Activated CD4-positive, alpha-beta memory T cell treated with anti-CD3 and anti-CD28 coated beads, Interleukin-2, amount 10 ng/mL, durations not matched to agents 7 days and 5 days (primary cell): ENCODE data around the gene RIMS4. TPM values are rescaled to one million over a fixed set of nuclear protein-coding genes. Genes with fewer than 3 reads are reported as not detected.

Source experiments
- CTCF ChIA-PET: fragments of 350-600 bp; sonication (Branson Sonifier 250); formaldehyde crosslinking; loops from one replicate; lab custom pipeline; 2021; ENCODE audit warnings: antibody characterized with exemption, inconsistent platforms; lab: Charles Lee
- POLR2A ChIA-PET: fragments of 350-600 bp; sonication (Branson Sonifier 250); formaldehyde crosslinking; loops from one replicate; lab custom pipeline; 2021; ENCODE audit warnings: antibody characterized with exemption; lab: Charles Lee
- DNase-seq: peaks from one replicate; pipeline ENCODE4 v3.0.0-alpha.2; 2020
- H3K27ac Mint-ChIP-seq: one replicate; pipeline ENCODE4 v1.8.0; 2021; ENCODE audit warnings: mild to moderate bottlenecking, mixed read lengths
- H3K27me3 Mint-ChIP-seq: one replicate; pipeline ENCODE4 v1.8.0; 2021; ENCODE audit warnings: mixed read lengths
- H3K36me3 Mint-ChIP-seq: one replicate; pipeline ENCODE4 v1.8.0; 2021; ENCODE audit warnings: low read depth, mixed read lengths
- H3K4me1 Mint-ChIP-seq: one replicate; pipeline ENCODE4 v1.8.0; 2021; ENCODE audit warnings: mixed read lengths
- H3K4me3 Mint-ChIP-seq: one replicate; pipeline ENCODE4 v1.8.0; 2021; ENCODE audit warnings: mild to moderate bottlenecking, mixed read lengths
- H3K9me3 Mint-ChIP-seq: one replicate; pipeline ENCODE4 v1.8.0; 2021; ENCODE audit warnings: mixed read lengths
- total RNA-seq, 2 experiments: library from RNA; stranded (reverse); gene quantifications; one replicate each; pipeline ENCODE4 v1.2.3, GENCODE V29; 2021

RIMS4 gene
- total RNA-seq, 2 experiments from 2014 or later, result not detected

- peaks cover 10% of the 10 kb centered on the region for H3K36me3 Mint-ChIP-seq
- peaks cover 2% of the 10 kb centered on the region for H3K27me3 Mint-ChIP-seq
- ChIA-PET CTCF (interaction anchor here (1.6 kb wide), 1 partner anchor 12 kb away, joined by 4 read pairs; no protein-coding TSS in a partner anchor), POLR2A (no interaction called here)
- peak; percentile 37 for DNase-seq
- H3K4me3 Mint-ChIP-seq, result no peak overlapping the region
- H3K4me1 Mint-ChIP-seq, result peaks cover 32% of the 10 kb centered on the region
- peak overlapping the region; percentile 27 for H3K27ac Mint-ChIP-seq
- H3K9me3 Mint-ChIP-seq, result peaks cover 8% of the 10 kb centered on the region
Measured at GRCh38 chr20:44736170-44737021, 74.0 kb downstream of the RIMS4 start.

- peaks cover 10% of the 10 kb centered on the region for H3K36me3 Mint-ChIP-seq
- CTCF ChIA-PET, result no interaction called here
- H3K27ac Mint-ChIP-seq, result no peak overlapping the region
- H3K27me3 Mint-ChIP-seq, result peaks cover 2% of the 10 kb centered on the region
- H3K4me3 Mint-ChIP-seq, result no peak overlapping the region
- H3K4me1 Mint-ChIP-seq, result peaks cover 32% of the 10 kb centered on the region
- DNase-seq, result no peak
- POLR2A ChIA-PET, result no interaction called here
- peaks cover 8% of the 10 kb centered on the region for H3K9me3 Mint-ChIP-seq
Measured at GRCh38 chr20:44735816-44736169, 74.6 kb downstream of the RIMS4 start.

- Mint-ChIP-seq H3K9me3 (peaks cover 8% of the 10 kb centered on the region), H3K4me1 (peaks cover 32% of the 10 kb centered on the region), H3K4me3 (no peak overlapping the region), H3K27me3 (no peaks in the 10 kb centered on the region), H3K27ac (no peak overlapping the region), H3K36me3 (peaks cover 10% of the 10 kb centered on the region)
- POLR2A ChIA-PET, result no interaction called here
- CTCF ChIA-PET, result no interaction called here
- DNase-seq, result no peak
Measured at GRCh38 chr20:44734938-44735337, 75.4 kb downstream of the RIMS4 start.

GRCh38 chr20:44733341-44734069 is 76.8 kb downstream of the RIMS4 start:
- no peak overlapping the region for H3K4me3 Mint-ChIP-seq
- H3K4me1 Mint-ChIP-seq, result peaks cover 29% of the 10 kb centered on the region
- DNase-seq, result peak; percentile 68
- CTCF ChIA-PET, result interaction anchor here (1.0 to 3.8 kb wide), 7 partner anchors 12 to 133 kb away, joined by 3 to 39 read pairs (median 3); partner anchors contain the start of gene KCNK15
- peaks cover 10% of the 10 kb centered on the region for H3K36me3 Mint-ChIP-seq
- H3K27ac Mint-ChIP-seq, result no peak overlapping the region
- no peaks in the 10 kb centered on the region for H3K27me3 Mint-ChIP-seq
- POLR2A ChIA-PET, result no interaction called here
- H3K9me3 Mint-ChIP-seq, result peaks cover 8% of the 10 kb centered on the region

- no peak overlapping the region for H3K27ac Mint-ChIP-seq
- H3K4me1 Mint-ChIP-seq, result peaks cover 23% of the 10 kb centered on the region
- peaks cover 9% of the 10 kb centered on the region for H3K36me3 Mint-ChIP-seq
- ChIA-PET POLR2A (no interaction called here), CTCF (interaction anchor here (1.5 to 3.8 kb wide), 4 partner anchors 14 to 135 kb away, joined by 3 to 39 read pairs (median 5); partner anchors contain the start of gene KCNK15)
- no peak overlapping the region for H3K4me3 Mint-ChIP-seq
- H3K9me3 Mint-ChIP-seq, result peaks cover 6% of the 10 kb centered on the region
- H3K27me3 Mint-ChIP-seq, result peaks cover 1% of the 10 kb centered on the region
- DNase-seq, result no peak
Measured at GRCh38 chr20:44732327-44732726, 78.0 kb downstream of the RIMS4 start.

- Mint-ChIP-seq H3K27me3 (peaks cover 1% of the 10 kb centered on the region), H3K9me3 (peaks cover 1% of the 10 kb centered on the region), H3K27ac (no peak overlapping the region), H3K36me3 (peaks cover 5% of the 10 kb centered on the region), H3K4me1 (peaks cover 19% of the 10 kb centered on the region), H3K4me3 (no peak overlapping the region)
- CTCF ChIA-PET, result interaction anchor here (0.6 to 3.8 kb wide), 3 partner anchors 11 to 47 kb away, joined by 3 to 39 read pairs (median 3); partner anchors contain the start of gene KCNK15
- DNase-seq, result no peak
- POLR2A ChIA-PET, result no interaction called here
Measured at GRCh38 chr20:44731657-44732056, 78.7 kb downstream of the RIMS4 start.

GRCh38 chr20:44730441-44730840 is 79.9 kb downstream of the RIMS4 start:
- POLR2A ChIA-PET, result no interaction called here
- H3K9me3 Mint-ChIP-seq, result no peaks in the 10 kb centered on the region
- no peak overlapping the region for H3K4me3 Mint-ChIP-seq
- CTCF ChIA-PET, result interaction anchor here (3.8 kb wide), 1 partner anchor 46 kb away, joined by 39 read pairs; no protein-coding TSS in a partner anchor
- peaks cover 1% of the 10 kb centered on the region for H3K27me3 Mint-ChIP-seq
- no peaks in the 10 kb centered on the region for H3K36me3 Mint-ChIP-seq
- H3K27ac Mint-ChIP-seq, result no peak overlapping the region
- H3K4me1 Mint-ChIP-seq, result peaks cover 11% of the 10 kb centered on the region
- DNase-seq, result no peak

GRCh38 chr20:44728801-44729443 is 81.4 kb downstream of the RIMS4 start:
- no peak overlapping the region for H3K27ac Mint-ChIP-seq

GRCh38 chr20:44727651-44728050 is 82.7 kb downstream of the RIMS4 start:
- Mint-ChIP-seq H3K27ac (no peak overlapping the region), H3K9me3 (no peaks in the 10 kb centered on the region), H3K36me3 (no peaks in the 10 kb centered on the region), H3K27me3 (peaks cover 1% of the 10 kb centered on the region), H3K4me1 (peaks cover 7% of the 10 kb centered on the region), H3K4me3 (no peak overlapping the region)
- no peak for DNase-seq
- POLR2A ChIA-PET, result no interaction called here
- CTCF ChIA-PET, result no interaction called here

More at GRCh38 chr20:44728801-44729443, 81.4 kb downstream of the RIMS4 start:
- CTCF ChIA-PET, result interaction anchor here (1.0 kb wide), 1 partner anchor 44 kb away, joined by 3 read pairs; no protein-coding TSS in a partner anchor
- H3K4me3 Mint-ChIP-seq, result no peak overlapping the region
- no peak for DNase-seq
- H3K9me3 Mint-ChIP-seq, result no peaks in the 10 kb centered on the region
- H3K27me3 Mint-ChIP-seq, result peaks cover 1% of the 10 kb centered on the region
- no peaks in the 10 kb centered on the region for H3K36me3 Mint-ChIP-seq
- peaks cover 11% of the 10 kb centered on the region for H3K4me1 Mint-ChIP-seq
- POLR2A ChIA-PET, result no interaction called here

- Mint-ChIP-seq H3K9me3 (no peaks in the 10 kb centered on the region), H3K4me1 (peaks cover 1% of the 10 kb centered on the region), H3K4me3 (no peak overlapping the region), H3K36me3 (no peaks in the 10 kb centered on the region), H3K27me3 (peaks cover 1% of the 10 kb centered on the region), H3K27ac (no peak overlapping the region)
- CTCF ChIA-PET, result no interaction called here
- DNase-seq, result no peak
- POLR2A ChIA-PET, result no interaction called here
Measured at GRCh38 chr20:44727039-44727438, 83.3 kb downstream of the RIMS4 start.

GRCh38 chr20:44725837-44726236 is 84.5 kb downstream of the RIMS4 start:
- H3K4me3 Mint-ChIP-seq, result no peak overlapping the region
- H3K9me3 Mint-ChIP-seq, result no peaks in the 10 kb centered on the region
- no peaks in the 10 kb centered on the region for H3K36me3 Mint-ChIP-seq
- H3K27ac Mint-ChIP-seq, result no peak overlapping the region
- DNase-seq, result no peak
- H3K4me1 Mint-ChIP-seq, result no peaks in the 10 kb centered on the region
- CTCF ChIA-PET, result no interaction called here
- peaks cover 1% of the 10 kb centered on the region for H3K27me3 Mint-ChIP-seq
- POLR2A ChIA-PET, result no interaction called here

- Mint-ChIP-seq H3K36me3 (no peaks in the 10 kb centered on the region), H3K4me3 (no peak overlapping the region), H3K27ac (no peak overlapping the region), H3K4me1 (no peaks in the 10 kb centered on the region), H3K9me3 (no peaks in the 10 kb centered on the region), H3K27me3 (peaks cover 1% of the 10 kb centered on the region)
- DNase-seq, result no peak
- ChIA-PET POLR2A (no interaction called here), CTCF (interaction anchor here (0.6 to 1.3 kb wide), 3 partner anchors 23 to 155 kb away, joined by 4 to 5 read pairs (median 4); no protein-coding TSS in a partner anchor)
Measured at GRCh38 chr20:44724423-44725091, 85.8 kb downstream of the RIMS4 start.
